ENCODE results near the gene DDX49. TPM values are rescaled to one million over a fixed set of nuclear protein-coding genes. Genes with fewer than 3 reads are reported as not detected.
"Not testable (repeated sequence)": the region's sequence is repeated elsewhere in the genome, so short reads cannot be mapped to it uniquely, and the experiment has no call there.

The DDX49 gene
- total RNA-seq, 1 donor from 2014 or later = 34.2 TPM

DNA sequence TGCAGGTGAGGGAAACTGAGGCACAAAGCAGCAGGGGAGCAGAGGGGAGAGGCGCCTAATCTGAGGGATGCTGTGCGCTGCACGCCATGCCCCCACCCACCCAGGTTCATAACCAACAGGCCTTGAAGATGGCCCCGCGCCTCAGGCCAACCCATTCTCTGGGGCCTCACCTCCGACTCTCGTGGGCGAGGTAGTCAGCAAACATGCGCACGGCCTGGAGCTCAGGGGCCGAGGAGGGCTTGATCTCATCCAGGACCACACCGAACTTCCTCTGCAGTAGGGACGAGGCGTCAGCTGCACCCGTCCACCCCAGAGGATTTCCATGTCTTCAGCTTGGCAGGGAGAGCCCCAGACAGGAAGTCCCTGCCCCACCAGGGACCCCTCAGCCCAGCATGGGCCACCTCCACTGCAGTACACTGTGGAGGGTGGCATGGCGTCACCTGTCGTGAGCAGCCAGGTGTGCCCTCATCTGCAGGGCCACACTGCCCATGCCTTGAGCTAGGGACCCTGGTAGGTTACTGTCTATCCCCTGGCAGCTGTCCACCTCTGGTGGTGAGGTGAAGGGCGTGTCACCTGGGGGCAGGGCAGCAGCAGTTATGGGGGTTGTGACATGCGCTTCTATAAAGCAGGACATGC, 8.6 kb upstream of the DDX49 start:
- DNase-seq (ENCODE audit: low spot score) = no peak

DNA sequence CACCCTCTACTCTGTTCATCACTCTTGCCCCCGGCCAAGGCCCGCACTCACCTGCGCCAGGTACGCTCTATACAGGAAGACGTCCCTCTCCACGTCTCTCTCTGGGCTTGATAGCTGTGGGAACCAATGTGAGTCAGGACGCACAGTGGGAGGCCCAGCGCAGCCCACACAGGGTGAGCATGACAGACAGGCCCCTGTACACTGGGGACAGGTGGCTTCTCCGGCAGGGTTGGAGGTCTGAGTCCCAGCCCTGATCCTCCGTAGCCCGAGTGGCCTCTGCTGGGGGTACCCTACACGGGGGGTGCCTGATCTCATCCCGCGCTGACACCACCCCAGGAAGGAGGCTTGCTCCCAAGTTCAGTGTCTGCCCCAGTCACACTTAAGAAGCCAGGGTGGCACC, 6.6 kb upstream of the DDX49 start:
- no peak for DNase-seq (ENCODE audit: low spot score)

DNA sequence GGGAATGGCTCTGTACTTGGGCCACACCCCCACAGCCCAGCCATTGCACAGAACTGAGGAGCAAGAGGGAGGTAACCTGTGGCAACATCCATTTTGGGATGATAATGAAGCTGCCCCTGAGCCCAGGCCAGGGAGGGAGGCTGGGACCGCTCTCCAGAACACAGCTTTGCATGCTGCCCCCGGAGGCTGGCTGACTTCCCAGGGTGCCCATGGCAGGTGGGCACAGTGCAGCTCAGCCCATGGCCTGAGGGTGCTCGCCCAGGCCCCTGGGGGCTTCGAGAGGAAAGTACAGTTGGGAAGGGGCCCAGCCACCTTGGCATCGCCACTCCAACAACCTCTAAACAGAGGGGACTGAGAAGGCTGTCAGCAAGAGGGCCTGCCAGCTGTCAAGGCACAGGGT, 6.0 kb upstream of the DDX49 start:
- DNase-seq (ENCODE audit: low spot score) = no peak

DNA sequence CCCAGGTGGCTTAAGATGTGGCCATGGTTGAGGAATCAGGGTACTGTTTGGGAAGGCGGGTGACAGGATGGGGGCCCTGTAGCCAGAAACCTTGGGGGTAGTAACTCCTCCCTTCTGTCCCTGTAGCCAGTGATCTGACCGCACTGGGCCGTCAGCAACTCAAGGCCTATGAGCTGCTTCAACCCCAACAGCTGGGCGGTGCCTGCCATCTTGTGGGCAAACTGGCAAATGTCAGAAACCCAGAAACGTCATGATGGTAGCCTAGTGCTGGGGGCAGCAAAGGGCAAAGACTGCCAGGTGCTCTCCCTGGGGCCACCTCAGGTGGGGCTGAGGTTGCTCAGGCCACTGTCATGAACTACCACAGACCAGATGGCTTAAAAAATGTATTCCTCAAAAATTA, 3.9 kb upstream of the DDX49 start:
- DNase-seq (ENCODE audit: low spot score) = peak; percentile 27

DNA sequence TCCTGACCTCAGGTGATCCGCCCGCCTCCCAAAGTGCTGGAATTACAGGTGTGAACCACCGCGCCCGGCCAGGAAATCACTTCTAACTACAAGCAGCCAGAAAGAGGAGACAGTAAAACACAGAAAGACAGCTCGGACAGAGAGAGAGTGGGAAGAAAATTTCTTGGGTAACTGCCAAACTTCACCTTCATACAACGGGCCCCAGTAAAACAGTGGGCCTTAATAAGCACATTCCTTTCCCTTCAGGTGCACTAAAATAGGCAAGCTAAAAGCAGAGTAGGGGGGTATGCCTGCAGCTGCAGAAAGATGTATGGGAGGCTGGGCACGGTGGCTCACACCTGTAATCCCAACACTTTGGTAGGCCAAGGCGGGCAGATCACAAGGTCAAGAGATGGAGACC, 1.9 kb upstream of the DDX49 start:
- DNase-seq (ENCODE audit: low spot score) = not testable (repeated sequence)

DNA sequence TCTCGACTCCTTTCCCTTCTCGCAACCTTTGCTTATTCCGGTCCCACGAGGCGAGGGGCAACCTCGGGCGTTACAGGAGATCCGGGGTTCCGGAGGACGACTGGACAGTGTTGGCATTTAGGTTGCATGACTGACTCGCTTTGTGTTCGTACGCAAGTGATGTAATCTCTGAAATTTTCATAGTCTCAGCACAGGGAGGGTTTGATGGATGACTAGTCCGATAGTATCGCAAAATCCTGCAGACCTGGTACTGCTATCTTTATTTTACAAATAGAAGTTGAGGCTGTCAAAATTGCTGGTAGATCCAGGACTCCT, 342 bp downstream of the DDX49 start:
- DNase-seq (ENCODE audit: low spot score) = no peak

DNA sequence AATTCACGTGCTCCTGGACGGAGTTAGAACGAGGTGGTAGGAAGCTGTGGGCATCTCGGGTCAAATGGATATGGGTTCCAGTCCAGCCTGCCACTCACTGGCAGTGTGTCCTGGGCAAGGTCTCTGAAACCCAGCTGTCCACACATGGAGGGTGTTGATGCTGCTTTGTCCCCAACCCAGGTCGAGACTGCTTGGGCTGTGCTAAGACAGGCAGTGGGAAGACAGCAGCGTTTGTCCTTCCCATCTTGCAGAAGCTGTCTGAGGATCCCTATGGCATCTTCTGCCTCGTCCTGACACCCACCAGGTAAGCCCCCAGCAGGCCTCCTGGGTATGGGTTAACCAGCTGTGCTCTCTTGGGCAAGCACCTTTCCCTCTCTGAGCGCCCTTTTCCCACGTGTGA, 885 bp downstream of the DDX49 start:
- DNase-seq (ENCODE audit: low spot score) = no peak

DNA sequence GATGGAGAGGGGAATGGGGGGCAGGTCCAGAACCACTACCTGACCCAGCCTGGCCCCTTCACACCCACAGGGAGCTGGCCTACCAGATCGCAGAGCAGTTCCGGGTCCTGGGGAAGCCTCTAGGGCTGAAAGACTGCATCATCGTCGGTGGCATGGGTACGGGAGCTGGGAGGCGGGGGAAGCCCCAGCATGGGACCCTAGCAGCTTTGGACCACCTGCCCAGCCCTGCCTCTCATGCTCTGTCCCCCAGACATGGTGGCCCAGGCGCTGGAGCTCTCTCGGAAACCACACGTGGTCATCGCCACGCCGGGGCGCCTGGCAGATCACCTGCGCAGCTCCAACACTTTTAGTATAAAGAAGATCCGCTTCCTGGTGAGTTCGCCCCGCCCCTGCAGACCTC, 2.1 kb downstream of the DDX49 start:
- no peak for DNase-seq (ENCODE audit: low spot score)

DNA sequence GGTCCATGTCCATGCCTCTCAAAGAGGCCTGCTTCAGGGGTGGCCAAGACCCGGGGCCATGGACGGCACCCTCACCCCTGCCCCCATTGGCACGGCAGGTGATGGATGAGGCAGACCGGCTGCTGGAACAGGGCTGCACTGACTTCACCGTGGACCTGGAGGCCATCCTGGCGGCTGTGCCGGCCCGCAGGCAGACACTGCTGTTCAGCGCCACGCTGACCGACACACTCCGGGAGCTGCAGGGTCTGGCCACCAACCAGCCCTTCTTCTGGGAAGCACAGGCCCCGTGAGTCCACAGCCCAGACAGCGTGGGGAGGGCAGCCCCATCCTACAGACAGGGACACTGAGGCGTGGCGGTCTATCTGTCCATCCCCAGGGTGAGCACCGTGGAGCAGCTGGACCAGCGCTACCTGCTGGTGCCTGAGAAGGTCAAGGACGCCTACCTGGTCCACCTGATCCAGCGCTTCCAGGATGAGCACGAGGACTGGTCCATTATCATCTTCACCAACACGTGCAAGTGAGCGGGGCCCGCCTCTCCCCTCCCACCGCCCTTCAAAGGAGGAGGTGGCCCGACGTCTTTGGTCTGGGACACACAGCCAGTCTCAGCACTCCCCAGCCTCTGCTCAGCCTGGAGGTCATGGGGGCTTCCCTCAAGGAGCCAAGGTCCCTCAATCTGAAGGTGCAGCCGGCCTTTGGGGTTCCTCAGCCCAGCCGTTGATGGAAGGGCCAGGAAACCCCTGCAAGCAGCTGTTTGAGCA, 2.9 kb downstream of the DDX49 start:
- DNase-seq (ENCODE audit: low spot score) = no peak

DNA sequence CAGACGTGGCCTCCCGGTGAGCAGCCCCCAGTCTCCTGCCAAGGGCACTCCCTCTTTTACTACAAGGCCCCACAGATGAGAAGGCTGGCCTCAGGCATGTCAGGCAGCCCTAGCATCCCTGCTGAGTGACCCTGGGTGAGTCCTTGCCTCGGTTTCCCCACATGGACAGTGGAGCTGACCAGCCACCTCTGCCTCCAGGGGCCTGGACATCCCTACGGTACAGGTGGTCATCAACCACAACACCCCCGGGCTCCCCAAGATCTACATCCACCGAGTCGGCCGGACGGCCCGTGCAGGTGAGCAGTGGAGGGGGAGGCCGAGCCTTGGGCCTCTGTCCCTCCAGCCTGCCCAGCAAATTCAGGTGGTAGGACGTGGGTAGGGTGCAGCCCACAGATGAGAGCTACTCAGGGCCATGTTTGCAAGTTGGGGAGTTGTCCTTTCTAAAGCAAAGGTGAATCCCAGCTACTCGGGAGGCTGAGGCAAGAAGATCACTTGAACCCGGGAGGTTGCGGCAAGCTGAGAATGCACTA, 5.2 kb downstream of the DDX49 start:
- no peak for DNase-seq (ENCODE audit: low spot score)

DNA sequence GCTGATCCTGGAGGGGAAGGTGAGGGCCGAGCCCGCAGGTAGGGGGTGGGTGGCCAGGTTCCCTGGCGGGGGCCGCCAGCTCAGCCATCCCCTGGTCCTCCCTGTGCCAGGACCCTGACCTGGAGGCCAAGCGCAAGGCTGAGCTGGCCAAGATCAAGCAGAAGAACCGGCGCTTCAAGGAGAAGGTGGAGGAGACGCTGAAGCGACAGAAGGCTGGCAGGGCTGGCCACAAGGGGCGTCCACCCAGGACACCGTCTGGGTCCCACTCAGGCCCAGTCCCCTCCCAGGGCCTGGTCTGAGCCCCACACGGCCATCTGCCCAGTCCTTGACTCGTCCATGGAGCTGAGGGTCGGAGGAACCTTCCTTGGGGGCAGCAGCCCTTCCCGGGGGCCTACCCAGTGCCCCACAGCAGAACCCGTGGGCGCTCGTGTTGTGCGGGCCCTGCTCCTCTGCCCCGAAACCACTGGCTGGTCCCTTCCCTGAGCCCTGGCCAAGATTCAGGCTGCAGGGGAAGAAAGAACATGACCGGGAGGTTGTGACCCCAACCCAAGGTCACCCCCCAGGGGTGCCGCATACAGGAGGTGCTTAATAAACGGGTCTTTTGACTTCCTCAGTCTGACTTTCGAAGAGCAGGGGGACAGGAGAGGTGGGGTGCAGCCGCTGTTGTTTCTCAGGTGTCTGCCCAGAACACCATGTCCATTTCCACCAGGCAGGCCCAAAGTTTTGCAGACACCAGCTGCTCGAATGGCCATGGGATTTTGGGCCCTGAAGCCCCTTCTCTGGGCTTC, 8.7 kb downstream of the DDX49 start:
- DNase-seq (ENCODE audit: low spot score) = no peak

DNA sequence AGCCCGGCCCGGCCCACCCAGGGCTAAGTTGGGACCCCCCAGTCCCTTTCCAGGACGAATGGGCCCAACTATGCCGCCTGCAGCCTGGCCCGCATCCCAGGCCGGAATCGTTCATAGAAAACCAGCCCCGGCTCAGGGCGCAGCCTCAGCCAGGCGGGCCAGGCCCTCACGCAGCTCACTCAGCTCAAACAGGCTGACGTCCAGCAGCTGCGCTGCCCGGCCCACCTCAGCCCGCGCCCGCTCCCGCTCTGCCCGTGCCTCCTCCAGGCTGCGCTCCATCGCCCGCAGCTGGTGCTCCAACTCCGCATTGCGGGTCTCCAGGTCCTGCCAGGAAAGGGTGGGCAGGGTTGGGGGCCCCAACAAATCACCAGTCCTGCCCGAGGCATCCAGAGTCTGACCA, 9.8 kb downstream of the DDX49 start:
- DNase-seq (ENCODE audit: low spot score) = no peak

DNA sequence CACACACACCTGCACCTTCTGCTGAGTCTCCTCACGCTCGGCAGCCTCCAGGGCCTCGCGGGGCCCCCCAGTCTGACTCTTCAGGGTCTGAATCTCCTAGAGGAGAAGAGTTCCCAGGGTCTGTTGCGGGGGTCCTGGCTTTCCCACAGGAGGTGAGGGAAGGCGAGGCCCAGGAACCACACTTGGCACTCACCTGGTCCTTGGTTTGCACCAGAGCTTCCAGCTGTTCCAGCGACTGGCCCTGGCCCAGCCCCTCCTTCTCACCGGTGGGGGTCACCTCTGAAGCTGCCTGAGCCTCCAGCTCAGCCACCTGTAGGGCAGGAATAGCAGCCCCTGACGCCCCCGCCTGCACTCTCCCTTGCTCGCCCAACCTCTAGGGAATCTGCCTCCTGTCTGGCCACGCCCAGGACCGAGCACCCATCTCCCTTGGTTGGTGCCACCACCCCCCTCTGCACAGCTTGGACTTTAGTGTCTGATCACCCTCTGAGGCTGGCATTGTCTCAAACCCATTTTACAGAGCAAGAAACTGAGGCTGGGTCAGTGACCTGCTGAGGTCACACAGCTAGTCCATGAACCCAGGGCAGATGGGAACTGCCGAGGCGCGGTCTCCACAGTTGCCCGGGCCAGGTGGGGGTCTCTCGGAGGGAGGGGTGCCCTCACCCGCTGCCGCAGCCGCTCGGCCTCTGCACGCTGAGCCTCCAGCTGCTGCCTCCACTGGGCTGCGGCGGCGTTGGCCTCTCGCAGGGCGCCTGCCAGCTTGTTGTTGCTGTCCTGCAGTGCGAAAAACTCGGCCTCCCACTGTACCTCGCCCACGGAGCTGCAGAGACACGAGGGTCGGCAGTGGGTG, 12.0 kb downstream of the DDX49 start:
- DNase-seq (ENCODE audit: low spot score) = no peak

DNA sequence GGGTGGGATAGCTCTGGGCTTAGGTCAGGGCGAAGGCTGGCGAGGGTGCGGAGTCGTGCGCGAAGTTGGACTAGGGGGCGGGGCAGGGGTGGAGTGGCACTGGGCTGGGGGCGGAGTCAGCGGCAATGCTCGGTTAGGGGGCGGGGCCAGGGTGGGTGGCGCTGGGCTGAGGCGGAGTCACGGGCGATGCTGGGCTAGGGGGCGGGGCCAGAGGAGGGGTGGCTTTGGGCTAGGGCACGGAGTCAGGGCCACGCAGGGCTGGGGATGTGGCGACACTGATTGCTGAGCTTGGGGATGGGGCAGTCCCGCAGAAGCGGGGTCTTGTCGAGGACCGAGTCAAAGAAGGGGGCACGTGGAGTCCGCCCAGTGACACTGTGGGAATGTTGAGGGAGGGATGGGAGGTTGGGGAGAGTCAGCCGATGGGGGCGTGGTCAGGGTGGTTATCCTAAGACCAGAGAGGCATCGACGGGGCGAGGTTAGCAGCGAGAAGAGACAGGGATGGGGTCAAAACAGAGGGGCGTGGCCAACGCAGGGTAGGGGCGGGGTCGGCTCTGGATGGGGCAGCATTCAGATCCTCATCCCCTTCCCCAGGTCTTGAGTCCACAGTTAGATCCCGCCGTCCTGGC, 12.8 kb downstream of the DDX49 start:
- DNase-seq (ENCODE audit: low spot score) = peak; percentile 74

DNA sequence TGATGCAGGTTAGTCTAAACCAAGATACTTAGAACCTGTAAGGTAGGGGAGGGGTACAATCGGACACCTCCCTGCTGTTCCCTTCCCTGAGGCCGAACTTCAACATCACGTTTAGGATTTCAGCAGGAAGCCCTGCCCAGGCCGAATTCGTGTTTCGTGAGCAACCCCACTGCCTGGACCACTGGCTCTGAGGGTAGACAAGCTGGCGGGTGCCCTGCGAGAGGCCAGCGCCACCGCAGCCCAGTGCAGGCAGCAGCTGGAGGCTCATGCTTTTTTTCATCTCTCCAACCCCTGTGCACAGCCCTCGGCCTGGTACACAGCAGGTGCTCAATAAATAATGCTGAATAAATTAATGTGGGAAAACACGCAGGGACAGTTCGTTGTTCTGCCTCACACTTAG, 13.8 kb downstream of the DDX49 start:
- no peak for DNase-seq (ENCODE audit: low spot score)

DNA sequence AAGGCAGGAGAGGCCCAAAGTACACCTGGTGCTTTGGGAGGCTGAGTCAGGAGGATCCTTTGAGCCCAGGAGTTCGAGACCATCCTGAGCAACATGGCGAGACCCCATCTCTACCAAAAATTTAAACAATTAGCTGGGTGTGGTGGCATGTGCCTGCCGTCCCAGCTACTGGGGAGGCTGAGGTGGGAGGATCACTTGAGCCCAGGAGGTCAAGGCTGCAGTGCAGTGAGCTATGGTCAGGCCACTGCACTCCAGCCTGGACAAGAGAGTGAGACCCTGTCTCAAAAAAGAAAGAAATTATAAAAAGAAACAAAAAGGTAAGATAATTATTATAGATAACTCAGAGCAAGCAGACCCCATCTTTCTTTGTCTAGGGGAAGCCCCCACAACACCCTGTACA, 19.6 kb downstream of the DDX49 start:
- no peak for DNase-seq (ENCODE audit: low spot score)

DNA sequence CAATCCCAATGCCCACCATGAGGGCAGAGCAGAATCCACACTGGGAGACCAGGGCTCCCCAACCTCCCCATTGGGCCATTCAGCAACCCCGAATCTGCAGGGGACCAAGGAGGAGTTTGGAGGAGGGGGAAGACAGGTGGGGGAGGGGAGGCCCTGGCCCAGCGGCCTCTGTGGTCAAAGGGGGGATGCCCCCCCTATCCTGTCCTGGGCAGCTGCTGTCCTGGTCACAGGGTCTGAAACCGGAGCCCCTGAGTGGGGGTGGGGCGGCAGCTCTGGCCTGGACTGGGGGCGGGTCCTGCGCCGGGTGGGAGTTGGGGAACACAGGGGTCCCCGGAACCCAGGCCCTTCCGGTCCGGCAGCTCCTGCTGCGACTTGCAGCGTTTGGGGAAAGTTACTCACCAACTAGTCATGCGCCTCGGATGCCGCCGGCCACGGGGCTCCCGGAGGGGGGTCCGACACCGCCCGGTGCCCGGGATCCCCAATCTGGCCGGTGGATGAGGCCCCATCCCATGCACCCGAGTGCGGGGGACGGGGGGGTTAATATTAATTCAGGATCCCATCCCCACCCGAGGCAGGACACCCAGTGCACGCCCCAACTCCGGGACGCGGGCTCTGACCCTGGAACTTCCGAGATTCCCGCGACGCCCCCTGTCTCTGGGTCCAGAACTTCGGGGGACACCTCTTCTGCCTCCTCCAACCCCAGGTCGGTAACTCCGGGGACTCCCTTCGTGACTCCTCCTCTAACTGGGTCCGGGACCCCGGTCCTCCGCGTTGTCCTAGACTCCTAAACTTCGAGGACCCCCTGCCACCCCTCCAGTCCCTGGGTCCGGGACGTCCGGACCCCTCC, 20.6 kb downstream of the DDX49 start:
- peak; percentile 38 for DNase-seq (ENCODE audit: low spot score)

DNA sequence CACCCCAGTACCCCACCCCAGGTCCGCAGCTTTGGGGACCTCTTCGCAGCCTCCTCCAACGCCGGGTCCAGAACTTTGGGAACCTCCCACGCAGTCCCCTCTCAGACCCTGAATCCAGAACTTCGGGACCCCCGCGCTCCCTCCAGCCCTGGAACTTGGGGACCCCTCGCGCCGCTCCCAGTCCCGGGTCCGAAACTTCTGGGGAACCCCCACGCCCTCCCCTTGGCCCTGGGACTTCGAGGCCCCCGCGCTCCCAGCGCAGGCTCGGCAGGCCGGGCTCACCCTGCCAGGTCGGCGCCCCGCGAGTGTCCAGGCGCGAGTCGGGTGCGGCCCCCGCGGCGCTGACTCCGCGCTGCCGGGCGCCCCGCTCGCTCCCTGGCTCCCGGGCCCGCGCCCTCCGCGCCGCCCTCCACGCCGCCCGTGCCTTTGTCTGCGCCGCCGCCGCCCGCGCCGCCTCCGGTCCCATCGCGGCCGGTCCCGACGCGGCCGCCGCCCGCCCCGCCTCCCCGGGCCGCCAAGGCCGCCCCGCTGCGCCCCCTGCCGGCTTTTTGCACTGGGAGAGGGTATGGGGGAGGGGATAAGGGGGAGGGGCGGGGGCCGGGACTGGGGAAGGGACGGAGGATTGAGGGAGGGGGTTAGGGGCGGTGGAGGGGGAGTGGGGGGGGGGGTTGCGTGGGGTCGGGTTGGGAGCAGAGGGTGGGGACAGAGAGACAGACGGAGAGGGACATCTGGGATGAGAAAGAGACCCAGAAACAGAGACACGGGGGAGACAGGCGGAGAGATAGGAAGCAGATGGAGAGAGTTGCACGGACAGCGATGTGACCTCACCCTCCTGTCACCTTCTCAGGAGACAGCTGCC, 21.5 kb downstream of the DDX49 start, which contains the start of gene HOMER3:
Gene HOMER3 (minus strand): TSS at position 449 of the 859 bp plus-strand sequence. CDS start 2,235 bp downstream, outside the sequence.
- DNase-seq (ENCODE audit: low spot score) = peak; percentile 77

DNA sequence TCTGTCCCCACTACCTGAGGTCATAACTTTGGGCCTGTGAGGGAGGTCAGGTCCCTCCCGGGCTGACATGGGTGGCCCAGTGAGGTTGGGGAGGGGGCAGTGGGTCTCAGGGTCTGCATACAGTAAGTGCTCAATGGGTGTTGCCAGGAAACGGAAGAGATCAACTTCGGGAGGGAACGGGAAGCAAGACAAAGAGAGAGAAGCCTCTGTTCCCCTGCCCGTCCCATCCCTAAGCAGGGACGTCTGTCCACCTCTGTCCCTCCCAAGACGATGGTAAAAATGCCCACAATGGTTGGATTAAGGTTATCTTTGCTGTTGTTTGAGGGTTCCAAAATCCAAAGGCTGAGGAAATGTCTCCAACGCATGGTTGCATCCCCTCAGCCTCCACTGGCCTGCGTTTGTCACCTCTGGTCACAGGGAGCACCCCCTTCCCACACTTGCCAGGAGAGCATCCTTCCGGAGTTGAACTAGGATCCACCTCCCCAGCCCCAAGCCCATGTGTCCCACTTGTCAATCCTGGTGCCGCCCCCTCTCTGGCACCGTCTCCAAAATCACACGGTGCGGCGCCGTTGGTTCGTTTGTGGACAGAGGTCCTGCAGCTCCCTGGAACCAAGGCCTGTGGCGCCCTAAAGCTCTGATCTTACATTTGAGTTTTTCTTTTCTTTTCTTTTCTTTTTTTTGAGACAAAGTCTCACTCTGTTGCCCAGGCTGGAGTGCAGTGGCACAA, 22.3 kb downstream of the DDX49 start:
- DNase-seq (ENCODE audit: low spot score) = no peak
